PC-3 (cell line): Measurements from ENCODE around the gene TMPO. TPM values are rescaled to one million over a fixed set of nuclear protein-coding genes. Genes with fewer than 3 reads are reported as not detected.
A peak's percentile ranks its signal among the peaks of the same experiment; 100 is the strongest.

Experiments used
- ATAC-seq: fragments of 200-7000 bp; cut with Tn5 transposase; 2 replicates; pipeline ENCODE4 v1.9.1; 2020; ENCODE audit warnings: mild to moderate bottlenecking, moderate library complexity
- BruUV-seq: library from RNA; stranded (reverse); fragments of 400-500 nt; replicated peaks from 2 replicates; lab custom pipeline; 2021; lab: Mats Ljungman, UMichigan
- CTCF ChIA-PET: fragments of 300-600 bp; sonication (Branson Sonifier 250); formaldehyde crosslinking; loops from one replicate; lab custom pipeline; 2022; ENCODE audit warnings: antibody characterized with exemption; lab: Charles Lee
- POLR2A ChIA-PET: fragments of 300-600 bp; sonication (Branson Sonifier 250); formaldehyde crosslinking; loops from one replicate; lab custom pipeline; 2022; ENCODE audit warnings: antibody characterized with exemption; ENCODE audit not compliant: unreplicated experiment; lab: Charles Lee
- DNase-seq: peaks from one replicate; pipeline ENCODE4 v3.0.0-alpha.2; 2015
- H2AFZ ChIP-seq: fragments of 300-600 bp; sonication (generic); 2 replicates; pipeline ENCODE4 v1.6.0; 2016; ENCODE audit warnings: antibody characterized with exemption, low read length
- H3F3A ChIP-seq: fragments of 300-600 bp; sonication (generic); one replicate; pipeline ENCODE4 v1.6.0; 2017; ENCODE audit warnings: antibody characterized with exemption, low read length, control low read depth, mild to moderate bottlenecking; ENCODE audit not compliant: unreplicated experiment
- H3K27ac ChIP-seq: fragments of 300-600 bp; sonication (generic); 2 replicates; pipeline ENCODE4 v1.5.1; 2016; ENCODE audit warnings: mild to moderate bottlenecking, low read length
- H3K27me3 ChIP-seq: fragments of 300-600 bp; sonication (generic); 2 replicates; pipeline ENCODE4 v1.6.1; 2016; ENCODE audit warnings: low read length, mixed read lengths
- H3K36me3 ChIP-seq: fragments of 300-600 bp; sonication (generic); 2 replicates; pipeline ENCODE4 v1.6.1; 2016; ENCODE audit warnings: low read depth, mixed run types, low read length, mixed read lengths
- H3K4me1 ChIP-seq: fragments of 300-600 bp; sonication (generic); 2 replicates; pipeline ENCODE4 v1.5.1; 2016; ENCODE audit warnings: low read length; ENCODE audit not compliant: insufficient read depth
- H3K4me2 ChIP-seq: fragments of 300-600 bp; sonication (generic); 2 replicates; pipeline ENCODE4 v1.6.0; 2016; ENCODE audit warnings: low read length
- H3K4me3 ChIP-seq: fragments of 300-600 bp; sonication (generic); 2 replicates; pipeline ENCODE4 v1.5.1; 2016; ENCODE audit warnings: mild to moderate bottlenecking, low read length, mixed read lengths
- H3K79me2 ChIP-seq: fragments of 300-600 bp; sonication (generic); 2 replicates; pipeline ENCODE4 v1.6.1; 2017; ENCODE audit warnings: low read length, mixed read lengths
- H3K9ac ChIP-seq: fragments of 300-600 bp; sonication (generic); 2 replicates; pipeline ENCODE4 v1.6.0; 2016; ENCODE audit warnings: mild to moderate bottlenecking, low read length
- H3K9me2 ChIP-seq: fragments of 300-600 bp; sonication (generic); replicated peaks from 2 replicates; pipeline ENCODE4 v1.6.1; 2016; ENCODE audit warnings: mixed run types, low read length, mixed read lengths
- H3K9me3 ChIP-seq: fragments of 300-600 bp; sonication (generic); 2 replicates; pipeline ENCODE4 v1.6.1; 2016; ENCODE audit warnings: low read length, mixed read lengths
- H4K20me1 ChIP-seq: fragments of 300-600 bp; sonication (generic); 2 replicates; pipeline ENCODE4 v1.6.1; 2016; ENCODE audit warnings: low read length, mixed read lengths
- CTCF ChIP-seq: fragments of 300-600 bp; sonication (generic); conservative IDR thresholded peaks from 2 replicates; pipeline ENCODE4 v1.5.1; 2017; ENCODE audit warnings: antibody characterized with exemption, low read depth, mild to moderate bottlenecking, low read length
- EZH2 ChIP-seq: fragments of 300-600 bp; sonication (generic); IDR thresholded peaks from one replicate; pipeline ENCODE4 v1.6.1; 2017; ENCODE audit warnings: antibody characterized with exemption, mild to moderate bottlenecking, low read length; ENCODE audit not compliant: unreplicated experiment
- EZH2phosphoT487 ChIP-seq: fragments of 300-600 bp; sonication (generic); IDR thresholded peaks from 2 replicates; pipeline ENCODE4 v1.6.1; 2018; ENCODE audit warnings: mild to moderate bottlenecking, antibody characterized with exemption, low read length, borderline replicate concordance
- intact Hi-C: fragments of 100-400 bp; cut with micrococcal nuclease; formaldehyde crosslinking; loops from 2 replicates; pipeline ENCODE4 v1.9.0; 2023
- total RNA-seq: library from RNA; depleted of rRNA; stranded (reverse); fragments of >200 nt; gene quantifications from 2 replicates; pipeline ENCODE4 v1.2.3, GENCODE V29; 2014

TMPO gene
- total RNA-seq, 1 experiment from 2014 or later, result 160 TPM

- H3K27ac ChIP-seq, result peak overlapping the region; percentile 44
- H4K20me1 ChIP-seq, result peaks cover 39% of the 10 kb centered on the region
- ATAC-seq (peak; percentile 7), DNase-seq (peak; percentile 12)
- CTCF ChIA-PET, result interaction anchor here (0.6 to 1.5 kb wide), 2 partner anchors 26 to 35 kb away, joined by 6 read pairs; no protein-coding TSS in a partner anchor
- H3K4me1 ChIP-seq, result peaks cover 12% of the 10 kb centered on the region
- H2AFZ ChIP-seq, result peak overlapping the region; percentile 95
- intact Hi-C loops, result loop anchor here (1.0 to 2.0 kb wide), 4 partner anchors 26 to 102 kb away; partner anchors contain the start of gene APAF1
- TSS peak; percentile 98 for BruUV-seq
- peak overlapping the region; percentile 99 for H3K9ac ChIP-seq
- H3K9me3 ChIP-seq, result no peaks in the 10 kb centered on the region
- peaks cover 49% of the 10 kb centered on the region for H3K79me2 ChIP-seq
- H3K4me2 ChIP-seq, result peak overlapping the region; percentile 93
- no peaks in the 10 kb centered on the region for H3F3A ChIP-seq
- POLR2A ChIA-PET, result interaction anchor here (0.5 to 0.7 kb wide), 6 partner anchors 10 to 406 kb away, joined by 3 to 23 read pairs (median 9); no protein-coding TSS in a partner anchor
- no peaks in the 10 kb centered on the region for H3K9me2 ChIP-seq
- H3K27me3 ChIP-seq, result no peaks in the 10 kb centered on the region
- peak overlapping the region; percentile 94 for H3K4me3 ChIP-seq
- H3K36me3 ChIP-seq, result peaks cover 37% of the 10 kb centered on the region
- TF ChIP-seq EZH2phosphoT487 (no peak), EZH2 (no peak), CTCF (no peak)
Observed at GRCh38 chr12:98592825-98593322, 77.5 kb downstream of the TMPO start.

GRCh38 chr12:98593351-98594049 is 78.1 kb downstream of the TMPO start, which contains the start of gene SLC25A3:
Gene SLC25A3, plus strand, starts transcription at chr12:98593686. Its CDS starts 293 bp downstream, at chr12:98593979.
- no peak for TF ChIP-seq EZH2phosphoT487
- no peak for TF ChIP-seq EZH2
- TF ChIP-seq CTCF, result no peak
- peaks cover 12% of the 10 kb centered on the region for H3K4me1 ChIP-seq
- H3F3A ChIP-seq, result no peaks in the 10 kb centered on the region
- H3K9me2 ChIP-seq, result no peaks in the 10 kb centered on the region
- intact Hi-C loops, result loop anchor here (1.0 to 2.0 kb wide), 4 partner anchors 27 to 102 kb away; partner anchors contain the start of gene APAF1
- peak; percentile 97 for ATAC-seq
- H4K20me1 ChIP-seq, result peaks cover 46% of the 10 kb centered on the region
- H2AFZ ChIP-seq, result peak within 1 kb of the TSS; percentile 95
- peak within 1 kb of the TSS; percentile 66 for H3K27ac ChIP-seq
- peaks cover 43% of the 10 kb centered on the region for H3K36me3 ChIP-seq
- ChIA-PET CTCF (interaction anchor here (0.6 to 1.5 kb wide), 2 partner anchors 26 to 34 kb away, joined by 6 read pairs; no protein-coding TSS in a partner anchor), POLR2A (interaction anchor here (0.5 to 0.8 kb wide), 8 partner anchors 10 to 405 kb away, joined by 3 to 23 read pairs (median 8); partner anchors contain the start of genes APAF1 and IKBIP)
- H3K79me2 ChIP-seq, result peaks cover 56% of the 10 kb centered on the region
- no TSS peak for BruUV-seq
- no peaks in the 10 kb centered on the region for H3K9me3 ChIP-seq
- DNase-seq, result peak; percentile 98
- H3K4me2 ChIP-seq, result peak within 1 kb of the TSS; percentile 93
- H3K4me3 ChIP-seq, result peak within 1 kb of the TSS; percentile 94
- H3K27me3 ChIP-seq, result no peaks in the 10 kb centered on the region
- peak within 1 kb of the TSS; percentile 99 for H3K9ac ChIP-seq
